BE2C (cell line): ENCODE results near the gene MED15.

Experiments
- DNase-seq: peaks from one replicate; pipeline ENCODE4 v3.0.0-alpha.2; 2020
- H3K27me3 ChIP-seq: fragments of 250-450 bp; sonication (Bioruptor Pico); 2 replicates; pipeline ENCODE4 v1.5.1; 2020; ENCODE audit warnings: mild to moderate bottlenecking
- H3K36me3 ChIP-seq: fragments of 250-450 bp; sonication (Bioruptor Pico); 2 replicates; pipeline ENCODE4 v1.5.1; 2020; ENCODE audit warnings: mild to moderate bottlenecking
- H3K4me1 ChIP-seq: fragments of 250-450 bp; sonication (Bioruptor Pico); 2 replicates; pipeline ENCODE4 v1.5.1; 2020
- H3K4me3 ChIP-seq: 2 replicates; pipeline ENCODE4 v1.5.1; 2011; ENCODE audit warnings: low read depth, low read length
- H3K9me3 ChIP-seq: fragments of 250-450 bp; sonication (Bioruptor Pico); 2 replicates; pipeline ENCODE4 v1.5.1; 2020
- CTCF ChIP-seq: IDR thresholded peaks from 2 replicates; pipeline ENCODE4 v1.5.1; 2012; ENCODE audit warnings: mild to moderate bottlenecking, low read depth, low read length

MED15 gene

DNA sequence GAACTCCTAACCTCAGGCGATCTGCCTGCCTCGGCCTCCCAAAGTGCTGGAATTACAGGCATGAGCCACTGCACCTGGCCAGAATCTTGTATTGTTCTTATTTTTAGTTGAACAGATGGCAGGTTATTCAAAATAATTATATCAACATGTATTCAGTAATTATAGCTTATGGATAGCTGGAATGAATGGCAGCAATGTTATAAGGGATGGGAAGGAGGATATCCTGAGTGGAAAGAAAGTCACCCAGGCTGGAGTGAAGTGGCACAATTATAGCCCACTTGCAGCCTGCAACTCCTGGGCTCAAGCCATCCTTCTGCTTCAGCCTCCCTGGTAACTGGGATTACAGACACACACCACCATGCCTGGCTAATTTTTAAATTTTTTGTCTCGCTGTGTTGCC, 88.1 kb downstream of the MED15 start:
- Histone ChIP-seq H3K36me3 (no peaks in the 10 kb centered on the region), H3K9me3 (no peaks in the 10 kb centered on the region), H3K4me3 (no peak overlapping the region), H3K4me1 (no peaks in the 10 kb centered on the region), H3K27me3 (no peaks in the 10 kb centered on the region)
- no peak for DNase-seq
- TF ChIP-seq CTCF = no peak

DNA sequence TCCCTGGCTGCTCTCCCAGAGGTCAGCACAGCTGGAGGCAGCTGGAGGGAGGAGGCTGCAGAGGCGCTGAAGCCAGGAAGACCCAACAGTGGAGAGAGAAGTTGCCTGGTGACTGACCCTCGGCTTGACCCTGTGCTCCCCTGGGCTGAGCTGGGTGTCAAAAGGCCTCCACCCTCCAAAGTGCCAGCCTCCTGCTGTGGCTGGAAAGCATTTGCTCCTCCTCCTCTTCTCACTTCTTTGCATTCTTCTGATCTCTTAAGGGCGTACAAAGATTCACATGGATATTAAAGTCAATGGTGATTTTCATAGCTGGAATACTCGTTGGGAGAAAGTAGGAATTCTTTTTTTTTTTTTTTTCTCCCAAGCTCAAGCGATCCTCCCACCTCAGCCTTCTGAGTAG, 91.7 kb downstream of the MED15 start:
- no peak for DNase-seq
- TF ChIP-seq CTCF = no peak
- H3K36me3 ChIP-seq = no peaks in the 10 kb centered on the region
- no peaks in the 10 kb centered on the region for H3K9me3 ChIP-seq
- no peaks in the 10 kb centered on the region for H3K4me1 ChIP-seq
- no peaks in the 10 kb centered on the region for H3K27me3 ChIP-seq
- H3K4me3 ChIP-seq = no peak overlapping the region

GRCh38 chr22:20600137-20600673, 92.8 kb downstream of the MED15 start:
- no peak for DNase-seq
- TF ChIP-seq CTCF = no peak

GRCh38 chr22:20601308-20601707, 93.9 kb downstream of the MED15 start:
- no peak overlapping the region for H3K4me3 ChIP-seq
- no peaks in the 10 kb centered on the region for H3K4me1 ChIP-seq
- no peak for TF ChIP-seq CTCF
- DNase-seq = no peak
- no peaks in the 10 kb centered on the region for H3K36me3 ChIP-seq
- H3K9me3 ChIP-seq = no peaks in the 10 kb centered on the region
- no peaks in the 10 kb centered on the region for H3K27me3 ChIP-seq

More at GRCh38 chr22:20600137-20600673, 92.8 kb downstream of the MED15 start:
- Histone ChIP-seq H3K27me3 (no peaks in the 10 kb centered on the region), H3K4me3 (no peak overlapping the region), H3K36me3 (no peaks in the 10 kb centered on the region), H3K9me3 (no peaks in the 10 kb centered on the region), H3K4me1 (no peaks in the 10 kb centered on the region)

DNA sequence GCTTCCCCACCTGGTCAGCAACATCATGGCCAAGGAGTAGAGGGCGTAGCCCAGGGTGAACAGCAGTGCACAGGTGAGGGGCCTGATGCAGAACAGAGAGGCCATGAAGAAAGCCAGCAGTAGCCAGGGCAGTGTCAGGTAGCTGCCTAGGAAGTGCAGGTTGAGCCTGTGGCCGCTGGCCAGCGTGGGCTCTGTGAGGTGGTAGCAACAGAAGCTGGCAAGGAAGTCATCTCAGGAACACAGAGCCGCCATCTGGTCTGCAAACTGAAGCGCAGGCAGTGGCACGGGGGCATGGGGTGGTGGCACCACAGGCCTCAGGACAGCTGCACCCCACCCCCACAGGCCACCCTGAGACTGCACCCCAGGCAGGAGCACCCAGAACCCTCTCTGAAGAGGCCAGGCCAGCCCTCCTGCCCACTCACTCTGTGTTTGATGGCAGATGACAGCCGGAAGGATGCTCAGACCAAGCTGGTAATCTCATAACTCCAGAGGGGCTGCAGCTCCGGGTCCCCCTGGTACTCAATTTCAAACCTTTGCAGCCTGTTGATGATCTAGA, 95.3 kb downstream of the MED15 start:
- Histone ChIP-seq H3K4me1 (peaks cover 6% of the 10 kb centered on the region), H3K9me3 (no peaks in the 10 kb centered on the region), H3K4me3 (no peak overlapping the region), H3K27me3 (no peaks in the 10 kb centered on the region), H3K36me3 (no peaks in the 10 kb centered on the region)
- TF ChIP-seq CTCF = no peak
- no peak for DNase-seq

DNA sequence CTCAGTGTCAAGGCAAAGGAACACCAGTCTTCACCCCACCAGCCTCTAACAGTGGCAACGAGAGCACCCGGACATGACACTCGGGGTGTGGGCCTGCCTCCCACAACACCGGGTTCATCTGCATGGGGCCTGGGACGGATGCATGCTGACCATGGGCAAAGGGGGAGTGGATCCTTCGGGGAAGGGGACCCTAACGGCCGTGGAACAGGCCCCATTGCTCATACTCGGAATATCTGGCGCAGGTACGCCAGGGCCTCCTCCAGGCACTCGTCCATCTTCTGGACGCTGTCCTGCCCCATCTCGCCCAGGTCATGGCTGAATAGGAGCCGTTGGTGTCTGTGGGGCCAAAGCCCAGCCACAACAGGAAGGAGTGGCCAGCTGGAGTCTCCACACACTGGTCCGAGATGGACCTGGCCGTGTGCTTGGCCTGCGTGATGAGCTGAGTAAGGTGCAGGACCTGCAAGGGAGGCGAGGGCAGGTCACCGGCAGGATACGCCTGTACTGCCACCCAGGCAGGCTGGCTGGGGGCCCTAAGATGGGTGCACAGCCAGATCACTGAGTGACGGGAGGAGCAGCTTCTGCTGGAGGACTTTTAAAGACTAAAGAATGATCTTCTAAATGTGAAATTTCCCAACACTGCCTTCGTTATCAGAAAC, 96.8 kb downstream of the MED15 start:
- DNase-seq = no peak
- Histone ChIP-seq H3K9me3 (no peaks in the 10 kb centered on the region), H3K36me3 (no peaks in the 10 kb centered on the region), H3K4me3 (no peak overlapping the region), H3K27me3 (no peaks in the 10 kb centered on the region), H3K4me1 (peaks cover 6% of the 10 kb centered on the region)
- no peak for TF ChIP-seq CTCF
